HT-29 (cell line): ENCODE results near the gene PLD1. TPM values are rescaled to one million over a fixed set of nuclear protein-coding genes. Genes with fewer than 3 reads are reported as not detected.
"Not testable (repeated sequence)": the region's sequence is repeated elsewhere in the genome, so short reads cannot be mapped to it uniquely, and the experiment has no call there.

Experiments used
- DNase-seq: peaks from one replicate; pipeline ENCODE4 v3.0.0-alpha.2; 2015; ENCODE audit warnings: low spot score
- total RNA-seq: library from RNA; depleted of rRNA; stranded (reverse); fragments of >200 nt; shearing (Covaris generic); gene quantifications from 2 replicates; pipeline ENCODE4 v1.2.3, GENCODE V29; 2014

Gene PLD1
- total RNA-seq, 1 experiment from 2014 or later = 17.3 TPM

DNA sequence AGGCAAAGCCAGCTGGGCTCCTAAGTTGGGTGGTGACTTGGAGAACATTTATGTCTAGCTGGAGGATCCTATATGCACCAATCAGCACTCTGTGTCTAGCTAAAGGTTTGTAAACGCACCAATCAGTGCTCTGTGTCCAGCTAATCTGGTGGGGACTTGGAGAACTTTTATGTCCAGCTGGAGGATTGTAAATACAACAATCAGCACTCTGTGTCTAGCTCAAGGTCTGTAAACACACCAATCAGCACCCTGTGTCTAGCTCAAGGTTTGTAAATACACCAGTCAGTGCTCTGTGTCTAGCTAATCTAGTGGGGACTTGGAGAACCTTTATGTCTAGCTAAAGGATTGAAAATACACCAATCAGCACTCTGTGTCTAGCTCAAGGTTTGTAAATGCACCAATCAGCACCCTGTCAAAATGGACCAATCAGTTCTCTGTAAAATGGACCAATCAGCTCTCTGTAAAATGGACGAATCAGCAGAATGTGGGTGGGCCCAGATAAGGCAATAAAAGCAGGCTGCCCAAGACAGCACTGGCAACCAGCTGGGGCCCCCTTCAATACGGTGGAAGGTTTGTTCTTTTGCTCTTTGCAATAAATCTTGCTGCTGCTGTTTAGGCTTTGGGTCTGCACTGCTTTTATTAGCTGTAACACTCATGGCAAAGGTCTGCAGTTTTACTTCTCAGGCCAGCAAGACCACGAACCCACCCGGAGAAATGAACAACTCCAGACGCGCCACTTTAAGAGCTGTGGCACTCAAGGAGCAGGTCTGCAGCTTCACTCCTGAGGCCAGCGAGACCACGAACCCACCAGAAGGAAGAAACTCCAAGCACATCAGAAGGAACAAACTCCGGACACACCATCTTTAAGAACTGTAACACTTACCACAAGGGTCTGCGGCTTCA, 63.7 kb downstream of the PLD1 start:
- DNase-seq = not testable (repeated sequence)

DNA sequence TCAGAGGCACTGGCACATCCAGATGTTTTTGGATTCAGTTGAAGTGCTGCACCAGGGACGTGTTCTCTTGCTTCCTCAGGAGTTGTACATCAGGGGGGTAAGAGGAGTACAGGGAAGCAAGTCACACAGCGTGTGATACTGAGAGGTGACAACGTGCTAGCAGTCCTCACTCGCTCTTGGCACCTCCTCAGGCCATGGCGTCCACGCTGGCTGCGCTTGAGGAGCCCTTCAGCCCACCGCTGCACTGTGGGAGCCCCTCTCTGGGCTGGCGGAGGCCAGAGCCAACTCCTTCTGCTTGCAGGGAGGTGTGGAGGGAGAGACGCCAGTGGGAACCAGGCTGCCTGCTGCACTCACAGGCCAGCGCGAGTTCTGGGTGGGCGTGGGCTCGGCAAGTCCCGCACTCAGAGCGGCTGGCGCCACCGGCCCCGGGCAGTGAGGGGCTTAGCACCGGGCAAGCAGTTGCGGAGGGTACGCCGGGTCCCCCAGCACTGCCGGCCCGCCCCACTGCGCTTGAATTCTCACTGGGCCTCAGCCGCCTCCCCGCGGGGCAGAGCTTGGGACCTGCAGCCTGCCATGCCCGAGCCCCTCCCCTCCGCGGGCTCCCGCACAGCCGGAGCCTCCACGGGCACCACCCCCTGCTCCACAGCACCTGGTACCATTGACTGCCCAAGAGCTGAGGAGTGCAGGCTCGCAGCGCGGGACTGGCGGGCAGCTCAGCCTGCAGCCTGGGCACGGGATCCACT, 64.5 kb downstream of the PLD1 start:
- DNase-seq = no peak

DNA sequence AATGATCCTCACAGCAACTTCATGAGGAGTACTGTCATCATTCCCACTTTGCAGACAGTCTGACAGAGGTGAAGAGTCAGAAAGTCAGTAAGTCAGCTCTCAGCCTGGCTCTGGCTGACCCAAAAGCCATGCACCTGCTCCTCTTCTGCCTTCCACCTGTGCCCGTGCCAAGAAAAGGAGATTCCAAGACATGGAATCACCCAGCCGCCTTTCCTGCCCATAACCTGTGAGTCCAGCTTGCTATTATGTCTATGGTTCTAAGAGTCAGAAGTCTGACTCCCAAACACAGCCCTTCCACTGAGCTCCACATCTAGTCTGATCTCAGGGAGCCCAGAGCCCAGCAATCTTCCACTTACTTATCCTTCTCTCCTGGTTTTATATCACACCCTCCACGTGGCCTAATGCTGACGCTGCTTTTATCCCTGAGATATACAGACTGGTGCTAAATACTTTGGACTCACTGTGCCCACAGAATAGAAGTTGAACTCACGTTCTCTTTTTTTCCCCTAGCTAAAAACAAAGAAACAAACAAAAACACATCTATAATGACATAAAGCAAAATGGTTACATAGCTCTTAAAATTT, 66.0 kb downstream of the PLD1 start:
- no peak for DNase-seq

DNA sequence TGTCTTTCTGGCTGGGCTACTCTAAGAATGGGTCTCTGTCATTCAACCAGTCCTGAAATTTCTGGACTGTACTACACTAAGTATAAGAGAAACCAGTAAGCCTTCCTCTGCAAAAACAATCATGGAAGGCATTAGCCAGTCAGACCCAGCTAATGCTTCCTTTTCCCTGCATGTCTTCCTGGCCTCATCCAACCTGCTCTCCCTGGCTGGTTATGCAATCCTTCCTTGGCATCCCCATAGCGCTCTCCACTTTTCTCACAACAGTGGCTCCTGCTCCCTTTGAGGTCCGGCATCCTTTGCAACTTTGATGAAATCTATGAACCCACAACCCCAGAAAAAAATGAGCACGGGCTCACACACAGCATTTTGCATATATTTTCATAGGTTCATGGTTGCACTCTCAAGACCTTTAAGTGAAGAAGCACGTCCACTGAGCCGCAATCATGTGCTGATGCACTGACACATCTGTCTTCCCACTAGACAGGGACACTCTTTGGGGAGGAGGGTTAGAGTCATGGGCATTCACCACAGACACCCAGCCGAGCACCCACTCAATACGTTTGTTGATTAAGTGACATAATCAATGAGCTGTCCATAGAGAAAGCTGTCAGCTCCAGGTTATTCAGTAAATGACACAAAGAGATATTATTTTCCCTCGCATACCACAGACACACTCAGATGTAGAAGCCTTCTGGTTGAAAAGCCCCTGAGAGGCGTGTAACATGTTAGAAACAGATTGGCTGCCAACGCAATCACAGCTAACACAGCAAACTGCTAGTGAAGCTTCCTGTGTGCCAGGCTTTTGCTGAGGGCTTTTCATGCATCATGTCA, 66.7 kb downstream of the PLD1 start:
- no peak for DNase-seq

DNA sequence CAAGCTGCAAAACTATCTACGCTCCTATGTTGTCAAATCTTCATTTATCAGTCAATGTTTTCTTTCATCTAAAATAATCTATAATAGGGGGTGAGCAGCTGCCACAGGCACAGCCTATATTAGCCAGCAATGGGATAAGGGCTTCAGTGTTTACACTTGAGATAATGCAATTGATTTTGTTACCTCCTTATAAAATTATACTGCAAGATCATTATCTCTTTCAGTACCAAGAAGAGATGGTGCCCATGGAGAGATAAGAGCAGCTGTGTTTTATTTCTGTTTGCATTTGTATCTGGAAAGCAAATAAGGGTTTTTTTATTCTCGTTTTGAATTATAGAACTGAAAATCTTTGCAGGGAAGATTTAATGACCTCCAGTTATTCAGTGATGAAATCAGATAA, 68.9 kb downstream of the PLD1 start:
- DNase-seq = peak; percentile 60

DNA sequence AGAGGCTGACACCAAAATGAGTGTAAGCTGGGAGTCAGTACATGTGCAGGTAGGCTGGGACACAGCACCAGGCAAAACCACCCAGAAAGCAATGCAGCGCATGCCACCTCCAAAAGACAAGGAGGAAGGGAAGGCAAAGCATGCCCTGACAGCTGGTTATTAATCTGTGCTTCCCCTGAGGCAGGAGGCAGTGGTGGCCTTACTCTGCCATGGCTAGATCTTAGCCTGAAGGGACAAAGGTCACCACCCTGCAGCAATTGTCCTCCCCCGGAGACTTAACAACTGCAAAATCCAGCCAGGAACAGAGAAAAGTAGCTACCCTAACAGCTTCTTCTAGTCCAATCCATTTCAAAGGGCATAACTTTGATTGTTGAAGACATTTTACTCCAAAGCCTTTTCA, 73.7 kb downstream of the PLD1 start:
- no peak for DNase-seq

DNA sequence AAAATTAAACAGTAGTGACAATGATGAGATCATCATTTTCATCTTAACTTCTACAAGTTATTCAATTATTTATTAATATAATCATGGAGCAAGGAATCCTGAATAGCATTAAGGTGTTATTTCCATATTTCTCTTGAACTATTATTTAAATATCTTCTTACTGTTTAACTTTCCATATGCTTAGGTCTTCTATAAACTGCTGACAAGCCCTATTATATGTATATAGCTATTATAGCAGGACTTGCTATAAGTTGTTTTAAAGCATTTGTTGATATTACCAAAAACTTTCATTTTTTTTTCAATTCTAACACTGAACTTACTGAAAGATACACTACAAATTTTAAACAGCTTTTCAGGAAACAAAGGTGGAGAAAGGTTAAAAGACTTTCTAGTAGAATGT, 76.7 kb downstream of the PLD1 start:
- no peak for DNase-seq

DNA sequence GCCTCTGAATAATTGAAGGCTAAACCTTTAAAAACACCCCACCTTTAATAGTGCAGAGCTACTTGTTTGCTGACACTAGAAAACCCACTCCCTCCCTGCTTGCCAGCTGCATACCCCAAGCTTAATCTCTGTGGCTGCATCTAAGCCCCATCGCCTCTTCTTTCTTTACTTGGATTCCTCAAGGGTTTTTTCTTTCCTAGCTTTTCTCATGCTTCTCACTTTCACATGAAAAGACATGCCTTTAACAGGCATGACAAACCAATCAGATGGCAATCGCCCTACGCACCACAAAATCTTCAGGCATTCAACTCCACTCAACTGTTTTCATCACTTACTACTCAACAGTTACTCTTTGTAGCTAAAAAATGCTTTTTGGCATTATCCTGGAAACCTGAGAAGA, 77.5 kb downstream of the PLD1 start:
- DNase-seq = no peak

DNA sequence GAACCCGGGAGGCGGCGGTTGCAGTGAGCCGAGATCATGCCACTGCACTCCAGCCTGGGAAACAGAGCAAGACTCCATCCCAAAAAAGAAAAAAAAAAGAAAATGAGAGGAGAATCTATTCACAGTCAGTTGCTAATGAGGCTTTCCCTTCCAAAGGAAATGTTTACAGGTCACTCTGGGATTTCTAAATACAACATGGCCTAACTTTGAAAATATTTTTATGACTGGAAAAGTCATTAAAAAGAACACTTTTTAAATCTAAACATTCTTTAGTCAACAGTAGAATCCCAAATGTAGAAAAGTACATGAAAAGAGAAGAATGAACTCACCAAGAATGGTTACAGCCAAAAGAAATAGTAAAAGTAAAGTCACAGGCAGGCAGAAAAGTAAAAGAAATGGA, 78.6 kb downstream of the PLD1 start:
- DNase-seq = no peak

DNA sequence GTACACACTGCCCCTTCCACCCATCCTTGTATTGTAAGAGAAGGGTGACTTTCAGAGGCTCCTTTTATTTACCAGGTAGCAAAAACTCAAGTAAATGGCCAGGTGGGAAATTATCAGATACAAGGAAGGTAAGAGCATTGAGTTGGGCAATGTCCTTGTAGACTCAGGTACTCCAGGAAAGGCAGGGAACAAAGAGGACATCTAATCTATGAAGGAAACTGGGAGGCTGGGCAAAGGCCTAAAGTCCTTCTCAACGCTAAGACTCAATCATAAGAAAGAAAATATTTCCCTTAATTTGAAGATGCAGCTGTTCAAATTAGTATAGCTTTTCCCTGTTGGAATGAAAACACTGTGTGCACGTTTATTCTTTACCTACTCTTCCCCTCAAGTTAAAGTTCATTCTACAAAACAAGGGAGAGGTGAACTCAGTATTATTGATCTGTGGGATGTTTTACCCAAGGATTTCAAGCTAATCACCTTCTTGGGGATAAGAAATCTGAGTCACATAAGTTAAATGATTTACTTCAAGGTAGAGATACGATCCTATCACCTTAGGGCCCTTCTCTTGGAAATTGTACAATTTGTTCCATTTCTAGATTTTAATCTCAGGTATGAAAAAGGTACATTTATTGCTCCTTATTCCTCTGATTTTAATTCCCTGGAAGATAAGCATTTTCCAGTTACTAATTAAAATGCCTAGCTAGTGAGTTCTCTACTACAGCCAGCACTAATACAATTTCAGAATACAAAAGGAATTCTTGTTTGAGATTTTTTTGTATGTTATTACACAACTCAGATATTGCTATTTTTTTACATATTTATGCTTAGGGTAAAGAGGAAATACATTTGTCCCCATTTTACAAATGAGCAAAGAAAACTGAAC, 80.6 kb downstream of the PLD1 start:
- DNase-seq = no peak

DNA sequence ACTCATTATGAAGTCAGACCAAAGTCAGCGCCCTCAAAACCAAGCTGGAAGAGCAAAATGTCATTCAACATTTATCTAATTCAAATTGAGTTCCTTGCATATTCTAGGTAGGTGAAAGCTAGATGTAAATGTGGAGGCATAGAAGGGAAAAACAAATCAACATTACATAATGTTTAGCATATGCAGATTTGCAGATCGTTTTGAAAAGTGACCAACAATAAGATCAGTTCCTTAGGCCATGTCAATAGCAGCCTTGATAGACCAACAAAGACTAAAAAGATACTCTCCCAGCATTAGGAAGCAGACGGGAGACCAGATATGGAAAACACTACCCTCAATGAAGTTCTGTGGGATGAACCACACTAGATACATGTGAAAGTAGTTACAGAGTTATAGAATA, 83.0 kb downstream of the PLD1 start:
- DNase-seq = no peak

DNA sequence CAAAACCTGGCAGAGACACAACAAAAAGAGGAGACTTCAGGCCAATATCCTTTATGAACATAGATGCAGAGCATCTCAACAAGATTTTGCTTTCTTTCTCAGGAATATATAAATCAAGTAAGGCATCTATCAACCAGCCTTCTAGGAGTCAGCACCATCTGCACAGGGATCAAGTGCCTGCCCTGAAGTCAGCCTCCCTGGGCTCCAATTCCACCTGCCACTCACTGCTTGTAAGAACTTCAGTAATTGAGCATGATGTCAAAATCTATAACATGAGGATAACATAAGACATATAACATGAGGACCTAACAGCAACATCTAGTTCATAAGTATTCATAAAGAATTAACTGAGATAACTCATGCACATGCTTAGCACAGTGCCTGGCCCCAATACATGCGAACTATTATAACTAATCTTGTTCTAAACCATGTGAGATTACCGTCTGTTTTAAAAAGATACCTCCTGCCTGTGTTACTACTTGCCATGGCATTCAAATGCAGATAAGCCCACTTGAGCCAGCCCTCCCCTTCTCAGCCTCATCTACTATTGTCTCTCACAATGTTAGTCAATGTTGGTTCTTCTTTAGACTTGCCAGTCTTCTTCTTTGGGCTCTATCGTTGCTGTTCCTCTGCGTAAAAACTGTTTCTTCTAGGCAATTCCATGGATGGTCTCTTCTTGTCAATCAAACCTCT, 91.6 kb downstream of the PLD1 start:
- no peak for DNase-seq

DNA sequence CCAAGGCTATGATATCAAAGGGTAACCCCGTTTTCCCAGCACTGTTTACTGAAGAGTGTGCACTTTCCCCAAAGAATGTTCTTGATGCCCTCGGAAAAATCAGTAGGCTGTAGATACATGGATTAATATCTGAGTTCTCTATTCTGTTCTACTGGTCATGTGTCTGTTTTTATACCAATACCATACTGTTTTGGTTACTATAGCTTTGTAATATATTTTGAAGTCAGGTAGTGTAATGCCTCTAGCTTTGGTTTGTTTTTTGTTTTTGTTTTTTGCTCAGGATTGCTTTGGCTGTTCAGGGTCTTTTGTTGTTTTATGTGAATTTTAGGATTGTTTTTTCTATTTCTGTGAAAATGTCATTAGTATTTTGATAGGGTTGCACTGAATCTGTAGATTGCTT, 95.1 kb downstream of the PLD1 start:
- no peak for DNase-seq

DNA sequence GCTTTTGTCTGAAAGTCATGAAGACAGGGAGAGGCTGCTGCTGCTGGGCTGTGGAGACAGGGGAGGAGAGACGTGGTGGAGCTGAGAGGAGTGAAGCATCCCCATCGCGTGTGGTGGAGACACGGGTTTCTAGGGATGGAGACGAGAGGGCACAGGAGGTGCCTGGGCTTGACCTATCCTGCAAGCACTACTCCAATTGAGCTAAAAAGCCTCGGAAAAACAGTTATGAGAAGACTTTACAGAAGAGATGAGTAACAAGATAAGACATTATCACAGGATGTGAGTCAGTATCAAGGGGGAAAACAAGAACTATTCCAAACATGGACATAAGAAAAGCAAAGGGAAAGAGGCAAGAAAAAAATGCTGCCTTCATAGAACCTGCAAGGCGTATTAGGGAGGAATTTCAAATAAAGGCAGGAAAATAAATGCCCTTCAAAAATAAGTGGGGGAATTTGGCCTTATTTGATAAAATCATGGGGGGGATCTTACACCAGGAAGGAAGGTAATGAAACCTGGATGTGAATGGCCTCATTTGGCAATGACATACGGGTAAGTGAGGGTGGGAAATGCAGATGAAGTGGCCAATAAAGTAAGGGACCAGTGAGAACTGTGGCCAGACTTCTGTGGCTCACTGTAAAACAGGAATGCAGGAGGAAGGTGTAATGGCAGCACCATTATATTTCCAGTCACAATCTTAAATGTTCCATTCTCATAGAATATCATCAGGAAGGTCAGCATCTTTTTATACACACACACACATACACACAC, 97.9 kb downstream of the PLD1 start:
- no peak for DNase-seq

DNA sequence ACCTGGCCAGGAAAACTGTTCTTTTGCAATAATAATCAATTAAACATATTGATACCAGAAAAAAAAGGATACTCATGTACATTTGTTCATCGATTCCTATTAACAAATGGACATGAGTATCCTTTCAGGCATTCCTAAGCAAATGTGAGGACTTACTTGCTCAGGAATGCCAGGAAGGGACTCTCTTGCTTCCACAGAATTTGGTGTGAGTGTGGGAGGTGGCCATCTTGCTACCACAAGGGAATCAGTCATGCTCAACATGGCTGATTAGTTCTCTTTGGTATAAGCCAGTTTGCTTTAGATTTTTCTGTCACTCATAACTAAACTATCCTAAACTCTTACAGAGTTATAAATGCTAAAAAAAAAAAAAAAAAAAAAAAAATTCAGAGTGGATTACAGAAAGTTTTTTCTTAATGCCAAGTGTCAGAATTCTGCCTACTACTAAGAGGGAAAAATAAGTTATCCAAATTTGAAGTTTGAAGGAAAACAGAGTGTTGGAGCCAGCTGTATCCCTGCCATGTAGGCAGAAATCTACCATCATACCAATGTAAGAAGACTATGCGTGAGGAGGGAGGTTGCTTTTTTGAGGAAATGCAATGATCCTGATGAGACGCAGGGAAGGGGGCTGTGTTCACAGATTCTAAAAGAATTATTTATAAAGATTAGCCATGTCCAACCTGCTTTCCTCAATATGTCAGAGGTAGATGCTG, 98.7 kb downstream of the PLD1 start:
- no peak for DNase-seq

DNA sequence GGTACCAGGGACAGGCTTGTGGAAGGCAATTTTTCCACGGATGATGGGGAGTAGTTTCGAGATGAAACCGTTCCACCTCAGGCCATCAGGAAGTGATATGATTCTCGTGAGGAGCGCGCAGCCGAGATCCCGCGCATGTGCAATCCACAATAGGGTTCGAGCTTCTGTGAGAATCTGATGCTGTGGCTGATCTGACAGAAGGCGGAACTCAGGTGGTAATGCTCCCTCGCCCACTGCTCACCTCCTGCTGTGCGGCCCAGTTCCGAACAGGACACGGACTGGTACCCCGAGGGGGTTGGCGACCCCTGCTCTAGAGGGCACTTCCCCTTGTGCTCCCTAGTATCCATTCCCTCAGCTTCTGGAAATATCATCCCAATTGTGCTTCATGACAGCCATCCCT, 99.9 kb downstream of the PLD1 start:
- no peak for DNase-seq

DNA sequence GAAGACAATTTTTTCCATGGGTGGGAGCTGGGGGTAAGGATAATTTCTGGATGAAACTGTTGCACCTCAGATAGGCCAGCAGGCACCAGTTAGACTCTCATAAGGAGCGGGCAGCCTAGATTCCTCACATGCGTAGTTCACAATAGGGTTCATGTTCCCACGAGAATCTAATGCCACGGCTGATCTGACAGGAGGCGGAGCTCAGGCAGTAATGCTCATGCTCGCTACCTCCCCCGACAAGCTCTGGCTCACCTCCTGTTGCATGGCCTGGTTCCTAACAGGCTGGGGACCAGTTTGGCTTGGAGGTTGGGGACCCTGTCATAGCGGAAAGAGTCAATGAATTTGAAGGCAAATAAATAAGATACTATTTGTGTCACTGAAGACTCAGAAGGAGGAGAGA, 105.5 kb downstream of the PLD1 start:
- no peak for DNase-seq

DNA sequence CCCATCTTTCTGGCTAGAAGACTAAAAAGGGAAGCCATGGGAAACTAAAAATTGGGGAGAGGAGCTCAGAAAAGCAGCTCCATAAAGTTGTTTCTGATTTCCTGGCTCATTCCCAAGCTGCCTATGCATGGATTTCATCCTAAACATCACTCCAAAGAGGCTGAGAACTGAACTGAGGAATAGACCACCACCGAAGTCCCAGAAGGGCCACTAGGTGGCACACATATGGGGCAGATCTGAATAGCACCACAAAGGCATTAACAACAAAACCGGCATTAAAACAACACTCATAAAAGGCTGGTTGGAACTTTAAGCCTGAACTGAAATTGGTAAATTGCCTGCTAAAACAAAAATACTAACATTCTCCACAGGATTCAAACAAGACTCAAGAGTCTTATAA, 106.3 kb downstream of the PLD1 start:
- peak; percentile 71 for DNase-seq

DNA sequence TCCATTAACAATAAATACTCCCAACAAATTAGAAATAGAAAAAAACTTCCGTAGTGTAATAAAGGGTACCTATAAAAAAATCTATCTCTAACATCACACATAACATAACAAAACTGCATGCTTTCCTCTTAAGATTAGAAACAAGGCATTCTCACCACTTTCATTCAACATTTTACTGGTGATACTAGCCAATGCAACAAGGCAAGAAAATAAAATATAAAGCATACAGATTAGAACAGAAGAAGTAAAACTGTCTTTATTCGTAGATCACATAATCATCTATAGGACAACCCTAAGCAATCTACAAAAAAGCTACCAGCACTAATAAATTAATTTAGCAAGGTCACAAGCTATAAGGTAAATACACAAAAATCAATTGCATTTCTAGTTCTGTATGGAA, 107.1 kb downstream of the PLD1 start:
- DNase-seq = no peak
